C4-2B (cell line): ENCODE measurements around the gene FGA.
"Not testable (repeated sequence)": the region's sequence is repeated elsewhere in the genome, so short reads cannot be mapped to it uniquely, and the experiment has no call there.

Experiments
- H3K27ac ChIP-seq: fragments of 450-650 bp; 2 replicates; pipeline ENCODE4 v1.5.1; 2017
- ZFX ChIP-seq: fragments of 450-650 bp; IDR thresholded peaks from 2 replicates; pipeline ENCODE4 v1.6.1; 2017
- TF ChIP-seq, protein P1 (sequence below): fragments of 450-650 bp; conservative IDR thresholded peaks from 2 replicates; pipeline ENCODE4 v1.5.1; 2017; ENCODE audit warnings: mild to moderate bottlenecking

The FGA gene

DNA sequence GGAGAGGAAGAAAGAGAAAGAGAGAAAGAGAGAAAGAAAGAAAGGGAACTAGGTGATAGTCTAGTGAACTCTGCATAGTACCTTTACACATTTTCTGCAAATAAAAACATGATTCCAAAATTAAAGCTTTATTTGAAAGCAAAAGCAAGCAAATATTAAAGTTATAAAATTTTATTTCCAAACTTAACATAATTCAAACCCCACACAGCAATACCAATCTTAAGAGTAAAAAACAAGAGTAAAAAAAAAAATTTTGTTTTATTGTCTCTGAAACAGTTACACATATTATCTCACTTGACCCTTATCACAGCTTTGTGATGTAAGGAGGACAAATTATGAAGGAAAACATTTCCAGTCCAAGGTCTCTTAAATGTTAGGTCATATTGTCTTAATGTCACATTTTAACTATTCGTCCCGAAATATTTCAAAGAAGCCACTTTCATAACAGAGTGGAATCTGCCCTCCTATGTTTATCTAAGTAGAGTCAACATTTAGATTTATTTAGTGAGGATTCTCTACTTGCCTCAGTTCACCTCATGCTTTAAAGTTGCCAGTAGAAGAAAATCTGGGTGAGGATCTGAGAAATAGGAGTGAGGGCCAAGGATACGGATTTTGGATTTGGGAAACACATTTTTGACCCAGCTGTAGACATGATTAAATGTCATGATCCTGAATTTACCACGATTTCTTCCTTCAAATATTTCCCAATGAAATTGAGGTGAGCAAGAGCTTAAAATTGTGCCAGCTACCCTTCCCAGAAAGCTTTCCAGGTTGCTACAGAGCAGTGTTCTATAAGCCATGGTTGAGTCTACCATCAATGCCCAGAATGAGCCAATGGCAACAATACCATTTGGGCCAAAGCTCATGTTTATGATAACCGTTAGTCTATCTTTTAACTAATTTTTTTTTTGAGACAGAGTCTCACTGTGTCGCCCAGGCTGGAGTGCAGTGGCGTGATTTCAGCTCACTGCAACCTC lies 7.5 kb upstream of the FGA start:
- TF ChIP-seq ZFX = no peak
- TF ChIP-seq, protein P1, sequence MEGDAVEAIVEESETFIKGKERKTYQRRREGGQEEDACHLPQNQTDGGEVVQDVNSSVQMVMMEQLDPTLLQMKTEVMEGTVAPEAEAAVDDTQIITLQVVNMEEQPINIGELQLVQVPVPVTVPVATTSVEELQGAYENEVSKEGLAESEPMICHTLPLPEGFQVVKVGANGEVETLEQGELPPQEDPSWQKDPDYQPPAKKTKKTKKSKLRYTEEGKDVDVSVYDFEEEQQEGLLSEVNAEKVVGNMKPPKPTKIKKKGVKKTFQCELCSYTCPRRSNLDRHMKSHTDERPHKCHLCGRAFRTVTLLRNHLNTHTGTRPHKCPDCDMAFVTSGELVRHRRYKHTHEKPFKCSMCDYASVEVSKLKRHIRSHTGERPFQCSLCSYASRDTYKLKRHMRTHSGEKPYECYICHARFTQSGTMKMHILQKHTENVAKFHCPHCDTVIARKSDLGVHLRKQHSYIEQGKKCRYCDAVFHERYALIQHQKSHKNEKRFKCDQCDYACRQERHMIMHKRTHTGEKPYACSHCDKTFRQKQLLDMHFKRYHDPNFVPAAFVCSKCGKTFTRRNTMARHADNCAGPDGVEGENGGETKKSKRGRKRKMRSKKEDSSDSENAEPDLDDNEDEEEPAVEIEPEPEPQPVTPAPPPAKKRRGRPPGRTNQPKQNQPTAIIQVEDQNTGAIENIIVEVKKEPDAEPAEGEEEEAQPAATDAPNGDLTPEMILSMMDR = no peak
- H3K27ac ChIP-seq = no peak overlapping the region

DNA sequence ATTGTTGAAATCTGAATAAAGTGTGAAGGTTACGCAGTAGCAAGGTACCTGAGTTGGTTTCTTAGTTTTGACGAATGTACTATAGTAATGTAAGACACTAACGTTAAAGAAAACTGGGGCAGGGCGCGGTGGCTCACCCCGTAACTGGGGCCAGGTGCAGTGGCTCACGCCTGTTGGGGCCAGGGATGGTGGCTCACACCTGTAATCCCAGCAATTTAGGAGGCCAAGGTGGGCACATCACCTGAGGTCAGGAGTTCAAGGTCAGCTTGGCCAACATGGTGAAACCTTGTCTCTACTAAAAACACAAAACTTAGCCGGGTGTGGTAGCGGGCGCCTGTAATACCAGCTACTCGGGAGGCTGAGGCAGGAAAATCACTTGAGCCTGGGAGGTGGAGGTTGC lies 6.7 kb upstream of the FGA start:
- not testable (repeated sequence) for H3K27ac ChIP-seq

DNA sequence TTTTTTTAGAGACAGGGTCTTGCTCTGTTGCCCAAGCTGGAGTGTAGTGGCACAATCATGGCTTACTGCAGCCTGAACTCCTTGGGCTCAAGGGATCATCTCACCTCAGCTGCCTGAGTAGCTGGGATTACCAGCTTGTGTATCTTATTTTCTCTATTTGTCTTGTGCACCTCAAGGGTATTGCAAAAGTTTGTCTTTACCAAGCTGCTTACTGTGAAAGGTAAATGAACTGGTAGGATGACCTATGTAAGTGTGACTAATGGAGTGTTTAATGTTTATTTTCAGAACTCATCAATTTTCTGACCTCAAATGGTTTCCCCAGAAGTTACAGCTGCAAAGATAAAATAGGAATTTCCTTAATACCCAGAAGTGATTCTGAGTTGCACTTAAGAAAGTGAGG lies 5.3 kb upstream of the FGA start:
- no peak for TF ChIP-seq ZFX
- TF ChIP-seq, protein P1 = no peak
- H3K27ac ChIP-seq = no peak overlapping the region

DNA sequence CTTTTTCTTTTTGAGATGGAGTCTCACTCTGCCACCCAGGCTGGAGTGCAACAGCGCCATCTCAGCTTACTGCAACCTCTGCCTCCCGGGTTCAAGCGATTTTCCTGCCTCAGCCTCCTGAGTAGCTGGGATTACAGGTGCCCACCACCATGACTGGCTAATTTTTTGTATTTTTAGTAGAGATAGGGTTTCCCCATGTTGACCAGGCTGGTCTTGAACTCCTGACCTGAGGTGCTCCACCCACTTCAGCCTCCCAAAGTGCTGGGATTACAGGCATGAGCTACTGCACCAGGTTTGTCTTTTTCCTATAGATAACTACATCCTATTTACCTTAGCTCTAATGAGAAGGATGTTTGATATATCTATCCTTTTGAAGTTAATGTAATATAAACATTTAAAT lies 3.8 kb upstream of the FGA start:
- not testable (repeated sequence) for H3K27ac ChIP-seq

DNA sequence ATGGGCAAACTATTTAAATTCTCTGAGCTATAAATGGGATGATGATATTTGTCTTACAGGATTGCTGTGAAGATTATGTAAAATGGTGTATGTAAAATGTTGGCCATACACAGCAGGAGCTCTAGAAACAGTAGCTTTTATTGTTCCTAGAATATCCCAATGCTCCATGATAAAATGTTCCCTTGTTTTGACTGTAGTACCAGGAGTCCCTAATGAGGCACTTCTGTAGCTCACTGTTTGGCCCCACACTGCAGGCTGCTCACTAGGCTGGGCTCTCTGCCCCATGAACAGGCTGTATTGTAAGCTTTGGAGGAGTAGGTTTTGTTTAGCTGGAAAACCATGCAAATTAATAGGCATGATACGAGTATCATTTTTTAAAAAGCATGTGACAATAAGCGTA lies 3.3 kb upstream of the FGA start:
- TF ChIP-seq ZFX = no peak
- TF ChIP-seq, protein P1 = no peak
- H3K27ac ChIP-seq = no peak overlapping the region

DNA sequence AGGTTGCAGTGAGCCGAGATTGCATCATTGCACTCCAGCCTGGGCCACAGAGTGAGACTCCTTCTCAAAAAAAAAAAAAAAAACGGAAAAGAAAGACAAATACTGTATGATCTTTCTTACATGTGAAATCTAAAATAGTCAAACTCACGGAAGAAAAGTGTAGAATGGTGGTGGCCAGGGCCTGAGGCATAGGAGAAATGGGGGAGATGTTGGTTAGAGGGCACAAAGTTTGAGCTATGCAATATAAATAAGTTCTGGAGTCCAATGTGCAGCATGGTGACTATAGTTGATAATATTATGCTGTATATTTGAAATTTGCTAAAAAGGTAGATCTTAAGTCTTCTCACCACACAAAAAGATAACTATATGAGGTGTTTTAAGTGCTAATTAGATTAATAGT lies 1.3 kb upstream of the FGA start:
- no peak for TF ChIP-seq ZFX
- TF ChIP-seq, protein P1 = no peak
- H3K27ac ChIP-seq = no peak overlapping the region

DNA sequence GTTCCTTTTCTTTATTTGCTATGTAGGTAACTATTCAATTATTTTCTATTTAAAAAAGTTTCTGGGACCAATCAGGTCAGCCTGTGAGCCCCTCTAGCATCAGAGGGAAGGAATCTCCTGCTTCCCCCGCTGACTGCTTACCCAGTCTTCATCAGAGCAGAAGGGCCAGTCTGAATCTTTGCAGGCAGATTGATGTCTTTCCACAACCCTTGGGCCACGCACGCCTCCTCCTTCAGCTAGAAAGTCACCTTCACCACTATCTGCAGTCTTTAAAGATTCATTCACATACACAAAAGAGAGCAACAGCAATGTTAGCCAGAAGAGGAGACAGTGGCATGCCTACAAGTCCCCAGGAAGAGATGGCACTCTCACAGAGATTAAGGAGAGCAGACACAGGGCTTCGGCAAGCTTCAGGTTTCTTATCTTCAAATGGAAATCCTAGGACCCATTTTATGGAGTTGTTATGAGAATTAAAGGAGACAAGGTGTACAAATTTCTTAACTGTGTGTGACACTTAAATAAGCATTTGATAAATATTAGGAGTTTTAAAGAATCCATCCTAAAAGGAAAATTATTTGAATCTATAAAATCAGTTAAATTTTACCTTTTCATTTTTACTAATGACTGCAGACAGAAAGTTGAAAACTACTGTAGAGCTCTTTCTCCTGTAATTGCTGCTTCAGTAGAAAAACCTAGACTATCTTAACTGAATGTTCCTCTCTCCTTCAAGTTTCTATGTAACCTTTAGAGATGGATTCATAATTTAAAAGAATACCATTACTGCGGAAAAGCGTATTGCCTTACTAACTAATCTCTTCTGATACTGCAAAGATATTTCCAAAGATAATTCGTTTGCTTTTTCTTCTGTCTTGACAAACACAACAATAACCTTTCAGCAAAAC lies 995 bp downstream of the FGA start:
- H3K27ac ChIP-seq = no peak overlapping the region
- TF ChIP-seq ZFX = no peak
- TF ChIP-seq, protein P1 = no peak

DNA sequence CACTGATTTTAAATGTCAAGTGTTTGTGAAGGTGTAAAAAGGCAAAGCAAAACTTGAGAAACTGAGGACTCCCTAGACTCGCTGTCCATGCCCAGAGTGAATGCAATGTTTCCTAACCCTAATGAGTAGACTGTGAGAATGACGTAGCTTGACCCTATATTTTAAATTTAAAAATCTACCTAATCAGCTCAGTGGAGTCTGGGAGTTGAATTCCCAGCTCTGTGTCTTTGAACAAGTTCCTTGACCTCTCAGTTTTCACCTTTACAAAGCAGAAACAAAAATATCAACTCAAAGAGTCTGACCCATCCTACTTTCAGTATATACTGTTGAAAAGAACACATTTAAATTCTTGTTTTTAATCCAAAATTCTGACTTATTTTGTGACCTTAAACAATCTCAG lies 2.3 kb downstream of the FGA start:
- no peak overlapping the region for H3K27ac ChIP-seq
- TF ChIP-seq ZFX = no peak
- TF ChIP-seq, protein P1 = no peak
